ENCODE results near the gene MDP1.

- TF ChIP-seq CTCF (conservative IDR thresholded peaks at IDR 0.05; ENCODE audit: low read depth in 2 of 2) = no peak
- TF ChIP-seq JUNB (IDR thresholded peaks at IDR 0.05; ENCODE audit: unreplicated experiment) = no peak
- TF ChIP-seq POLR2AphosphoS5 (IDR thresholded peaks at IDR 0.05; ENCODE audit: low read depth) = no peak
- no peak for TF ChIP-seq EZH2 (IDR thresholded peaks at IDR 0.05; ENCODE audit: low read depth, unreplicated experiment)
- TF ChIP-seq CREB1 (CRISPR knock-in tag; IDR thresholded peaks at IDR 0.05; ENCODE audit: low read depth) = no peak
Measured at GRCh38 chr14:24204163-24205146, 11.4 kb downstream of the MDP1 start.
